ENCODE data around the gene COL1A2.

DNA sequence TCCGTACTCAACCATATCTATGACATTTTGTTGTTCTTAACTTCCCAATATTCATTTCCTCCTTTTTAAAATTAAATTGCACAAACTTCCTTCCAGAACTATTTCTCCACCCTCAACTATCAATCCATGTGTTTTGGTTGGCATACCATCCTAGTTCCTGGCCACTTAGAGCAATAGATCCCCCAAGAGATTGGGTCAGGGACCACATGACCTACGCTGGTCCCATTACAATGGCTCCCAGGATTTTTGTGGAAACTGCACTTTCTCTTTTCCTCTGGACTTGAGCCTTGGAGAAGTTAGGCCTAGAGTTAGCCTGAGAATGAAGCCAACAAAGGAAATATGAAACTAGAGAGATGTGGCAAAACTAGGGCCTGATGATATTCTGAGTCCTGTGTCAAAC is 59.2 kb downstream of the COL1A2 start:
- TF ChIP-seq, protein P1, sequence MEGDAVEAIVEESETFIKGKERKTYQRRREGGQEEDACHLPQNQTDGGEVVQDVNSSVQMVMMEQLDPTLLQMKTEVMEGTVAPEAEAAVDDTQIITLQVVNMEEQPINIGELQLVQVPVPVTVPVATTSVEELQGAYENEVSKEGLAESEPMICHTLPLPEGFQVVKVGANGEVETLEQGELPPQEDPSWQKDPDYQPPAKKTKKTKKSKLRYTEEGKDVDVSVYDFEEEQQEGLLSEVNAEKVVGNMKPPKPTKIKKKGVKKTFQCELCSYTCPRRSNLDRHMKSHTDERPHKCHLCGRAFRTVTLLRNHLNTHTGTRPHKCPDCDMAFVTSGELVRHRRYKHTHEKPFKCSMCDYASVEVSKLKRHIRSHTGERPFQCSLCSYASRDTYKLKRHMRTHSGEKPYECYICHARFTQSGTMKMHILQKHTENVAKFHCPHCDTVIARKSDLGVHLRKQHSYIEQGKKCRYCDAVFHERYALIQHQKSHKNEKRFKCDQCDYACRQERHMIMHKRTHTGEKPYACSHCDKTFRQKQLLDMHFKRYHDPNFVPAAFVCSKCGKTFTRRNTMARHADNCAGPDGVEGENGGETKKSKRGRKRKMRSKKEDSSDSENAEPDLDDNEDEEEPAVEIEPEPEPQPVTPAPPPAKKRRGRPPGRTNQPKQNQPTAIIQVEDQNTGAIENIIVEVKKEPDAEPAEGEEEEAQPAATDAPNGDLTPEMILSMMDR (conservative IDR thresholded peaks at IDR 0.05), result no peak
- TF ChIP-seq ZFX (IDR thresholded peaks at IDR 0.05), result no peak
